ENCODE results near the gene RTL10. TPM values are rescaled to one million over a fixed set of nuclear protein-coding genes. Genes with fewer than 3 reads are reported as not detected.

RTL10 gene
- total and polyA plus RNA-seq, 2 of the 13 experiments (the other 11 are each of a cell fraction or from before 2014, with no cell fraction given), result 14.1 to 15.8 TPM

GRCh38 chr22:19880786-19881569, 26.3 kb upstream of the RTL10 start (continued):
- TF ChIP-seq GLMP (CRISPR knock-in tag; IDR thresholded peaks at IDR 0.05; ENCODE audit: borderline replicate concordance) (no peak), BRF2 (CRISPR knock-in tag; IDR thresholded peaks at IDR 0.05) (no peak), GMEB2 (CRISPR knock-in tag; IDR thresholded peaks at IDR 0.05; ENCODE audit: low read depth) (no peak), SP1 (IDR thresholded peaks at IDR 0.05) (no peak), SP1 (CRISPR knock-in tag; IDR thresholded peaks at IDR 0.05) (peak; percentile 44), ZNF691 (CRISPR knock-in tag; IDR thresholded peaks at IDR 0.05; ENCODE audit: borderline replicate concordance, low read depth) (no peak), ATF2 (CRISPR knock-in tag; IDR thresholded peaks at IDR 0.05) (no peak; the same call in 1 of the 2 replicates), IKZF5 (CRISPR knock-in tag; IDR thresholded peaks at IDR 0.05) (peak; percentile 66), ZFP36L1 (CRISPR knock-in tag; IDR thresholded peaks at IDR 0.05) (peak; percentile 79; the same call in 1 of the 2 replicates), ELF3 (CRISPR knock-in tag; IDR thresholded peaks at IDR 0.05) (peak; percentile 74), NFKBIZ (CRISPR knock-in tag; IDR thresholded peaks at IDR 0.05) (no peak), ZNF430 (CRISPR knock-in tag; IDR thresholded peaks at IDR 0.05) (peak; percentile 61; the same call in 1 of the 2 replicates), MED1 (CRISPR knock-in tag; IDR thresholded peaks at IDR 0.05) (peak; percentile 83), MYPOP (CRISPR knock-in tag; IDR thresholded peaks at IDR 0.05) (0 out of 2 replicates have a peak, but pooled peaks have one; percentile 75), FOXM1 (CRISPR knock-in tag; IDR thresholded peaks at IDR 0.05) (no peak), MTA3 (CRISPR knock-in tag; IDR thresholded peaks at IDR 0.05) (no peak), ZNF747 (CRISPR knock-in tag; IDR thresholded peaks at IDR 0.05; ENCODE audit: borderline replicate concordance) (peak; percentile 45; the same call in 1 of the 2 replicates), DMTF1 (CRISPR knock-in tag; IDR thresholded peaks at IDR 0.05) (no peak)

All from HepG2 (cell line).